GM12878 (cell line): Measurements from ENCODE around the gene CERK. TPM values are rescaled to one million over a fixed set of nuclear protein-coding genes. Genes with fewer than 3 reads are reported as not detected.

Source experiments
- ATAC-seq: fragments of 200-7000 bp; cut with Tn5 transposase; 3 replicates; pipeline ENCODE4 v1.9.1; 2020; ENCODE audit warnings: mild to moderate bottlenecking, moderate library complexity
- BruUV-seq: library from RNA; stranded (reverse); fragments of 400-500 nt; replicated peaks from 2 replicates; lab custom pipeline; 2021; lab: Mats Ljungman, UMichigan
- CTCF ChIA-PET: fragments of 300-600 bp; sonication (Branson Sonifier 250); formaldehyde crosslinking; extraction: SDS; loops from one replicate; lab custom pipeline; 2021; ENCODE audit warnings: inconsistent platforms; lab: Yijun Ruan, JAX
- POLR2A ChIA-PET: fragments of 350-600 bp; formaldehyde crosslinking; extraction: SDS; loops from one replicate; lab custom pipeline; 2021; ENCODE audit warnings: inconsistent platforms; lab: Charles Lee
- RAD21 ChIA-PET: fragments of 300-600 bp; sonication (Branson Sonifier 250); formaldehyde crosslinking; loops from one replicate; lab custom pipeline; 2023; ENCODE audit warnings: antibody characterized with exemption; ENCODE audit not compliant: unreplicated experiment; lab: Charles Lee
- SMC1A ChIA-PET: fragments of 300-600 bp; sonication (Branson Sonifier 250); formaldehyde crosslinking; loops from one replicate; lab custom pipeline; 2023; ENCODE audit not compliant: unreplicated experiment, uncharacterized antibody; lab: Charles Lee
- DNase-seq: peaks from one replicate; pipeline ENCODE4 v3.0.0-alpha.2; 2011; ENCODE audit warnings: low read depth, low spot score
- FAIRE-seq: peaks from 3 replicates; lab custom pipeline; 2011; peaks lifted over from hg19 to GRCh38; lab: Jason Lieb, UNC
- H2AFZ ChIP-seq: 2 replicates; pipeline ENCODE4 v1.6.0; 2011; ENCODE audit warnings: low read depth, low read length, control low read depth; ENCODE audit not compliant: control insufficient read depth
- H3K27ac ChIP-seq: 2 replicates; pipeline ENCODE4 v1.5.1; 2011; ENCODE audit warnings: control low read depth; ENCODE audit not compliant: control insufficient read depth, insufficient read depth
- H3K27me3 ChIP-seq, 2 experiments: replicated peaks in 1 of 2; 2 replicates each; pipeline versions ENCODE4 v1.6.0 to v1.6.1; 2011; ENCODE audit warnings: low read length in 1 of 2; ENCODE audit not compliant: control insufficient read depth in 2 of 2, insufficient read depth in 2 of 2
- H3K36me3 ChIP-seq, 2 experiments: 2 replicates each; pipeline ENCODE4 v1.5.1; 2011; ENCODE audit warnings: low read length in 1 of 2; ENCODE audit not compliant: control insufficient read depth in 2 of 2, insufficient read depth in 2 of 2
- H3K4me1 ChIP-seq: 2 replicates; pipeline ENCODE4 v1.6.1; 2011; ENCODE audit warnings: mild to moderate bottlenecking, low read length, moderate library complexity, mixed read lengths; ENCODE audit not compliant: control insufficient read depth, insufficient read depth
- H3K4me2 ChIP-seq: 2 replicates; pipeline ENCODE4 v1.6.0; 2011; ENCODE audit warnings: control low read depth; ENCODE audit not compliant: control insufficient read depth, insufficient read depth
- H3K4me3 ChIP-seq: fragments of 200-600 bp; sonication (generic); 2 replicates; pipeline ENCODE4 v1.5.1; 2016
- H3K79me2 ChIP-seq: 2 replicates; pipeline ENCODE4 v1.6.0; 2011; ENCODE audit warnings: low read length; ENCODE audit not compliant: control insufficient read depth, insufficient read depth
- H3K9ac ChIP-seq: 2 replicates; pipeline ENCODE4 v1.8.0; 2011; ENCODE audit warnings: low read length, control low read depth, mixed read lengths; ENCODE audit not compliant: control insufficient read depth, insufficient read depth
- H3K9me3 ChIP-seq: replicated peaks from 3 replicates; pipeline ENCODE4 v1.5.1; 2011; ENCODE audit warnings: mild to moderate bottlenecking, low read length; ENCODE audit not compliant: control insufficient read depth, insufficient read depth
- H4K20me1 ChIP-seq: 2 replicates; pipeline ENCODE4 v1.6.0; 2011; ENCODE audit not compliant: control insufficient read depth, insufficient read depth
- ATF7 ChIP-seq: fragments of 450-650 bp; IDR thresholded peaks from 2 replicates; pipeline ENCODE4 v1.6.1; 2016; ENCODE audit warnings: low read depth, mild to moderate bottlenecking
- BCL3 ChIP-seq: IDR thresholded peaks from 2 replicates; pipeline ENCODE4 v1.6.1; 2011; ENCODE audit warnings: borderline replicate concordance, low read depth, mild to moderate bottlenecking, moderate library complexity, low read length; ENCODE audit not compliant: insufficient read depth, poor library complexity, severe bottlenecking
- EP300 ChIP-seq, 2 experiments: fragments of 150-350 bp in 1 of 2; IDR thresholded peaks; 2 replicates each; pipeline ENCODE4 v1.6.1; 2011 to 2012; ENCODE audit warnings: low read depth in 2 of 2, low read length in 2 of 2, borderline replicate concordance in 1 of 2, improper control_type of control experiment in 1 of 2, inconsistent platforms in 1 of 2; ENCODE audit not compliant: control insufficient read depth in 1 of 2
- GATAD2B ChIP-seq: fragments of 450-650 bp; conservative IDR thresholded peaks from 2 replicates; pipeline ENCODE4 v1.6.1; 2017; ENCODE audit warnings: low read depth, mild to moderate bottlenecking, moderate library complexity
- IRF3 ChIP-seq: fragments of 450-650 bp; IDR thresholded peaks from 2 replicates; pipeline ENCODE4 v1.6.1; 2014; ENCODE audit warnings: mild to moderate bottlenecking
- MEF2A ChIP-seq: IDR thresholded peaks from 2 replicates; pipeline ENCODE4 v1.6.1; 2011; ENCODE audit warnings: low read depth, mild to moderate bottlenecking, low read length, moderate library complexity; ENCODE audit not compliant: insufficient read depth
- NFXL1 ChIP-seq: fragments of 450-650 bp; IDR thresholded peaks from 2 replicates; pipeline ENCODE4 v1.6.1; 2017; ENCODE audit warnings: antibody characterized with exemption, mild to moderate bottlenecking, borderline replicate concordance
- RB1 ChIP-seq: fragments of 450-650 bp; formaldehyde crosslinking; IDR thresholded peaks from 2 replicates; pipeline ENCODE4 v1.6.1; 2017; ENCODE audit warnings: mild to moderate bottlenecking, borderline replicate concordance
- RELA ChIP-seq: fragments of 450-650 bp; IDR thresholded peaks from 2 replicates; pipeline ENCODE4 v1.8.0; 2014; ENCODE audit warnings: borderline replicate concordance; ENCODE audit not compliant: partially characterized antibody
- SP1 ChIP-seq: IDR thresholded peaks from one replicate; pipeline ENCODE4 v1.6.1; 2011; ENCODE audit warnings: low read depth, low read length
- SRF ChIP-seq, 2 experiments: IDR thresholded peaks; 2 replicates each; pipeline ENCODE4 v1.6.1; 2011; ENCODE audit warnings: low read depth in 2 of 2, low read length in 2 of 2, mild to moderate bottlenecking in 1 of 2, moderate library complexity in 1 of 2
- TCF7 ChIP-seq: IDR thresholded peaks from 2 replicates; pipeline ENCODE4 v1.6.1; 2014; ENCODE audit warnings: antibody characterized with exemption, borderline replicate concordance
- ZBED1 ChIP-seq: IDR thresholded peaks from 2 replicates; pipeline ENCODE4 v1.6.1; 2016; ENCODE audit warnings: borderline replicate concordance
- ZNF384 ChIP-seq: IDR thresholded peaks from 2 replicates; pipeline ENCODE4 v1.6.1; 2012; ENCODE audit warnings: low read depth, mild to moderate bottlenecking, low read length, improper control_type of control experiment, borderline replicate concordance
- WGBS: methylation state at CpG from one replicate; pipeline ENCODE4 v1.1.6; 2016; ENCODE audit warnings: low lambda C conversion rate; ENCODE audit not compliant: insufficient replicate concordance, insufficient coverage; ENCODE audit errors: missing lambda C conversion rate; 5-methylcytosine and 5-hydroxymethylcytosine counted together
- in situ Hi-C: fragments of 300-500 bp; cut with MboI; formaldehyde crosslinking; loops from 9 replicates; pipeline ENCODE4 v1.14.3; 2018; ENCODE audit warnings: mixed read lengths
- intact Hi-C: fragments of 100-400 bp; cut with micrococcal nuclease; formaldehyde crosslinking; loops from one replicate; pipeline ENCODE4 v1.14.2; 2022; ENCODE audit not compliant: unreplicated experiment
- polyA plus RNA-seq, 11 experiments: library from polyadenylated mRNA; depleted of rRNA in 4 of 11; unstranded in 6 of 11; stranded (reverse) in 5 of 11; fragments of >200 nt; fragmentation: Nextera tagmentation in 4 of 11; fragmentation: Illumina TruSeq in 1 of 11; extraction: Ambion mirVana in 4 of 11; extraction: Trizol in 1 of 11; gene quantifications; 1 replicate in 1 of 11; 2 replicates in 10 of 11; pipeline versions ENCODE4 v1.2.1 to v1.2.3, GENCODE V29; 2011 to 2016; ENCODE audit warnings: inconsistent platforms in 2 of 11, missing spikeins in 2 of 11, low read depth in 1 of 11
- total RNA-seq, 4 experiments: library from RNA; depleted of rRNA in 3 of 4; stranded (reverse); fragments of >200 nt in 3 of 4; fragmentation: Illumina TruSeq in 1 of 4; extraction: Trizol in 1 of 4; gene quantifications; 2 replicates each; pipeline versions ENCODE4 v1.2.1 to v1.2.3, GENCODE V29; 2013 to 2021

The CERK gene
- total and polyA plus RNA-seq, 10 of the 15 experiments (the other 5 are each of a cell fraction or from before 2014, with no cell fraction given) = 4.0 to 41.1 (median 30.2) TPM

- intact Hi-C loops = no loop called here
- H3K9me3 ChIP-seq = no peaks in the 10 kb centered on the region
- no peak for FAIRE-seq
- WGBS = 71% methylated on average over 21 of the region's 21 CpGs
- DNase-seq = no peak
- TF ChIP-seq IRF3 = no peak
- TF ChIP-seq RELA = no peak
- no peak for TF ChIP-seq EP300 (IDR thresholded peaks at IDR 0.05; ENCODE audit: borderline replicate concordance in 1 of 2, control insufficient read depth in 1 of 2, low read depth in 2 of 2, low read length in 2 of 2)
- no peak for TF ChIP-seq ZBED1
- no peak for TF ChIP-seq RB1
- no peak for TF ChIP-seq SRF (IDR thresholded peaks at IDR 0.05; ENCODE audit: low read depth in 2 of 2, low read length in 2 of 2)
- no peak for TF ChIP-seq NFXL1
- TF ChIP-seq BCL3 = no peak
- TF ChIP-seq MEF2A = no peak
- TF ChIP-seq TCF7 = no peak
- TF ChIP-seq SP1 = no peak
- no peak for TF ChIP-seq ATF7
- no peak for TF ChIP-seq ZNF384
- TF ChIP-seq GATAD2B = no peak
- TF ChIP-seq, all 136 proteins: peak for 0
- no peaks in the 10 kb centered on the region for H3K4me1 ChIP-seq
- no peak overlapping the region for H3K27ac ChIP-seq
- no peak overlapping the region for H3K9ac ChIP-seq
- no peaks in the 10 kb centered on the region for H3K79me2 ChIP-seq
- no peaks in the 10 kb centered on the region for H4K20me1 ChIP-seq
- ChIA-PET SMC1A (no interaction called here), CTCF (no interaction called here), RAD21 (no interaction called here), POLR2A (no interaction called here)
- no peak for ATAC-seq
- H3K36me3 ChIP-seq = peaks cover 0 to 7% of the 10 kb centered on the region in 2 experiments; a peak in 2 of 4 replicates
- no peaks in the 10 kb centered on the region for H3K27me3 ChIP-seq
- H2AFZ ChIP-seq = no peak overlapping the region
- BruUV-seq = no TSS peak
- in situ Hi-C loops = no loop called here
- H3K4me3 ChIP-seq = no peak overlapping the region
- no peak overlapping the region for H3K4me2 ChIP-seq
Measured at GRCh38 chr22:46637711-46638600, 100.1 kb downstream of the CERK start.
